IMR-90 (cell line): ENCODE results near the gene BANF1.

Experiments
- BHLHE40 ChIP-seq: fragments of 150-350 bp; IDR thresholded peaks from 2 replicates; pipeline ENCODE4 v1.6.1; 2016; ENCODE audit warnings: mild to moderate bottlenecking, low read depth, low read length
- CEBPB ChIP-seq: IDR thresholded peaks from 2 replicates; pipeline ENCODE4 v1.6.1; 2012; ENCODE audit warnings: low read depth, low read length, improper control_type of control experiment
- CHD1 ChIP-seq: IDR thresholded peaks from 2 replicates; pipeline ENCODE4 v1.6.1; 2012; ENCODE audit warnings: low read depth, low read length, improper control_type of control experiment
- MAFK ChIP-seq: IDR thresholded peaks from 2 replicates; pipeline ENCODE4 v1.6.1; 2012; ENCODE audit warnings: low read depth, low read length, improper control_type of control experiment
- NFE2L2 ChIP-seq: fragments of 150-350 bp; IDR thresholded peaks from 2 replicates; pipeline ENCODE4 v1.6.1; 2016; ENCODE audit warnings: low read depth, mild to moderate bottlenecking, low read length
- POLR2A ChIP-seq: IDR thresholded peaks from 2 replicates; pipeline ENCODE4 v1.6.1; 2012; ENCODE audit warnings: mild to moderate bottlenecking, low read depth, low read length
- RAD21 ChIP-seq: IDR thresholded peaks from 2 replicates; pipeline ENCODE4 v1.6.1; 2012; ENCODE audit warnings: low read length, improper control_type of control experiment
- RCOR1 ChIP-seq: IDR thresholded peaks from 2 replicates; pipeline ENCODE4 v1.6.1; 2012; ENCODE audit warnings: mild to moderate bottlenecking, low read length, improper control_type of control experiment; ENCODE audit not compliant: insufficient replicate concordance
- TF ChIP-seq, protein P1 (sequence below): conservative IDR thresholded peaks from 2 replicates; pipeline ENCODE4 v1.5.1; 2012; ENCODE audit warnings: mild to moderate bottlenecking, low read depth, low read length, improper control_type of control experiment
- TF ChIP-seq, protein P2 (sequence below): fragments of 150-350 bp; IDR thresholded peaks from 2 replicates; pipeline ENCODE4 v1.6.1; 2017; ENCODE audit warnings: mild to moderate bottlenecking, antibody characterized with exemption, low read length, low read depth

DNA sequence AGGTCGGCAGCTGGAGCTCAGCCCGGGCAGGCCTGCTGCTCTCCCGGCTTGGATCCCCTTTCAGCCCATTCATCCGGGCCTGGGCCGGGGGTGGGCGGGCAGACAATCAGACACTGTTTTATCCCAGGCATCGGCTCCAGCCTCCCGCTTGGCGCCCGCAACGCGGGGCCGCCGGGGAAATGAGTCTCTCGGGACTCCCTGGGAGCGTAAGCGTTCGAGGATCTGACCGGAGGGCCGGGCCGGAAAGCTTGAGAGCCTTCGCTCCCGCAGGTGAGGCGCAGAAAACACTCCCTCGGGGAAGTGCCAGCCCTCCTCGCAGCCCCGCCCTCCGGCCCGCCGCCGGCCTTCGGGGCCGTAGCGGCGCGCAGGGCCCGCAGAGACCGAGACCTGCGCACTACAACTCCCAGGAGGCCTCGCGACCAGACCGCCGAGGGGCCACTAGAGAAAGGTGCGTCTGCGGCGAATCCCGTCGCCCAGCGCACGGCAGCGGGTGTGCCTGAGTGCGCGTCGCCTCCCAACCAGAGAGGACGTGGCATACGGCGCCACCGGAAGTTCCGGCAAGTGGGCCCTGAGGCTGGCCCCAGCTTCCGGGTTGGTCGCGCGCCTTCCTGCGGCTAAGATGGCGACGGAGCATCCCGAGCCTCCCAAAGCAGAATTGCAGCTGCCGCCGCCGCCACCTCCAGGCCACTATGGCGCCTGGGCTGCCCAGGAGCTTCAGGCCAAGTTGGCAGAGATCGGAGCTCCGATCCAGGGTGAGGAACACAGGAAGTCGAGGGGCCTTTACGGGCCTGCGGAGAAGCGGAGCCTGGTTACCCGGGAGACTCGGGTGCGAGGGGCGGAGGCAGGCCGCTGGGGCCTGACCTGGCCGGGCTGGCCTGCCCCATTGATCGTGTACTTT lies 49.7 kb downstream of the BANF1 start, which contains the start of gene SF3B2:
- TF ChIP-seq MAFK (no peak; the same call in 1 of the 2 replicates), RCOR1 (no peak), RAD21 (no peak), CEBPB (no peak), NFE2L2 (no peak), POLR2A (peak; percentile 84), BHLHE40 (0 out of 2 replicates have a peak, but pooled peaks have one; percentile 21), CHD1 (no peak)
- TF ChIP-seq, protein P1, sequence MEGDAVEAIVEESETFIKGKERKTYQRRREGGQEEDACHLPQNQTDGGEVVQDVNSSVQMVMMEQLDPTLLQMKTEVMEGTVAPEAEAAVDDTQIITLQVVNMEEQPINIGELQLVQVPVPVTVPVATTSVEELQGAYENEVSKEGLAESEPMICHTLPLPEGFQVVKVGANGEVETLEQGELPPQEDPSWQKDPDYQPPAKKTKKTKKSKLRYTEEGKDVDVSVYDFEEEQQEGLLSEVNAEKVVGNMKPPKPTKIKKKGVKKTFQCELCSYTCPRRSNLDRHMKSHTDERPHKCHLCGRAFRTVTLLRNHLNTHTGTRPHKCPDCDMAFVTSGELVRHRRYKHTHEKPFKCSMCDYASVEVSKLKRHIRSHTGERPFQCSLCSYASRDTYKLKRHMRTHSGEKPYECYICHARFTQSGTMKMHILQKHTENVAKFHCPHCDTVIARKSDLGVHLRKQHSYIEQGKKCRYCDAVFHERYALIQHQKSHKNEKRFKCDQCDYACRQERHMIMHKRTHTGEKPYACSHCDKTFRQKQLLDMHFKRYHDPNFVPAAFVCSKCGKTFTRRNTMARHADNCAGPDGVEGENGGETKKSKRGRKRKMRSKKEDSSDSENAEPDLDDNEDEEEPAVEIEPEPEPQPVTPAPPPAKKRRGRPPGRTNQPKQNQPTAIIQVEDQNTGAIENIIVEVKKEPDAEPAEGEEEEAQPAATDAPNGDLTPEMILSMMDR, result no peak
- TF ChIP-seq, protein P2, sequence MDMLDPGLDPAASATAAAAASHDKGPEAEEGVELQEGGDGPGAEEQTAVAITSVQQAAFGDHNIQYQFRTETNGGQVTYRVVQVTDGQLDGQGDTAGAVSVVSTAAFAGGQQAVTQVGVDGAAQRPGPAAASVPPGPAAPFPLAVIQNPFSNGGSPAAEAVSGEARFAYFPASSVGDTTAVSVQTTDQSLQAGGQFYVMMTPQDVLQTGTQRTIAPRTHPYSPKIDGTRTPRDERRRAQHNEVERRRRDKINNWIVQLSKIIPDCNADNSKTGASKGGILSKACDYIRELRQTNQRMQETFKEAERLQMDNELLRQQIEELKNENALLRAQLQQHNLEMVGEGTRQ, result no peak
